Right renal pelvis (tissue), 4 donors: ENCODE data around the gene TRA2B. TPM values are rescaled to one million over a fixed set of nuclear protein-coding genes. Genes with fewer than 3 reads are reported as not detected.

Experiments
- DNase-seq, 4 donors: peaks; one replicate each; pipeline ENCODE4 v3.0.0-alpha.2; 2013; ENCODE audit warnings: low read depth in 4 of 4, low spot score in 3 of 4, missing footprints in 1 of 4
- polyA plus RNA-seq, 4 donors: library from polyadenylated mRNA; unstranded; fragments of 120-200 nt; gene quantifications; one replicate each; pipeline ENCODE4 v1.2.1, GENCODE V29; 2013; ENCODE audit not compliant: insufficient read length in 4 of 4

Gene TRA2B
- polyA plus RNA-seq, 4 donors: 272 to 304 (median 296) TPM

- no peak for DNase-seq
Observed at GRCh38 chr3:185881926-185882325, 55.9 kb downstream of the TRA2B start.

- DNase-seq: no peak
Observed at GRCh38 chr3:185880600-185880999, 57.2 kb downstream of the TRA2B start.

DNA sequence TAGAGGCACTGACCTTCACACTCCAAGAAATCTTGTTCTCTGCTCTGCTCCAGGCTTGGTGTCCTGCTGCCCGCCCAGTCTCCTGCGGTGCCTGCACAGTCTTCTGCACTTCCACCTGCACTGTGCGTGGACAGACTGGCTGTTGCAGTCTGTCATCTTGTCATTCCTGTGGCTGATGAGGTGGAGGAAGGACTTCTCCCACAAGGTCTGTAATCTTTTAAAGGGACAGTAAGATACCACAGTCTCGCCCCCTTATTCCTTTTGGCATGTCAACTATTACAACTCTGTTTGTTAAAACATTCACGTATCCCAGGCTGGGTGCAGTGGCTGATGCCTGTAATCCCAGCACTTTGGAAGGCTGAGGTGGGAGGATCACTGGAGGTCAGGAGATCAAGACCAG lies 58.9 kb downstream of the TRA2B start:
- DNase-seq: no peak

DNA sequence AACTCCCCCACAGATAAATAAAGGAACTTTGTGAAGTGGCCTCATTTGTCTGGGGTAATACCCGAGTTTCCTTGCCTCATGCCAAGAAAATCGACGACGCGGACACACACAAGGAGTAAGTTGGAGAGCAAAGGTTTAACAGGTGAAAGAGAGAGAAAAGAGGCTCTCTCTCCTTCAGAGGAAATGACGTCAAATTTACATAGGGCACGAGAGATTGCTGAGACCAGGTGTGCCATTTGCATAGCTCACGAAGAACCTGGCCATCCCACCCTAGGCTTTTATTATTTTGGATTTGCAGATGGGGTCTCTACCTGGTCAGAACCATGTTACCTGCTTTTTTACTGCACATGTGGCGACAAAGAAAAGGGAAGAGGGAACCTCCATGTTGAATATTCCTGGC lies 63.7 kb downstream of the TRA2B start:
- no peak for DNase-seq

GRCh38 chr3:185867650-185868049 lies 70.2 kb downstream of the TRA2B start:
- DNase-seq: no peak

- no peak for DNase-seq
Observed at GRCh38 chr3:185866995-185867394, 70.8 kb downstream of the TRA2B start.

DNA sequence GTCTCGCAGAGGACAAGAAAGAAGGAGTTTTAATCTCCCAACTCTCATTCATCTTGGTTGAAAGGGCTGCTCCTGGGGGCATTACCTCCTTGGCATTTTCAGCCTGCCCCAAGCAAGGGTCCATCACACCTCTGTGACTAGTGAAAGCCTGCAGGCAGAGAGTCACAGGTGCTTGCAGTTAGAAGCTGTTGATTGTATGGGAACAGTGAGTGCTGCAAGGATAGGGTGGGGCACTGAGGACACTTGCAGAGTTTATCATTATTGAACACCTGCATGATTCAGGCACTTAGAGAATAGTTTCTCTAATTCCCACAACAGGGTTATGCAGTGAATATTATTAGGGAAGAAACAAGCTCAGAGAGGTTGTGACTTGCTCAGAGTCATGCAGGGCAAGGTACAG lies 71.3 kb downstream of the TRA2B start:
- no peak for DNase-seq

Other genes starting within 250 kb of the TRA2B start
- 100 to 1,000 TPM in 1 of 4 donors, 10 to 100 TPM in 3; 88.9 to 109 (median 94.8) TPM for gene IGF2BP2, start 113.0 kb downstream of the TRA2B start, polyA plus RNA-seq
- 10 to 100 TPM; 22.7 to 32.2 (median 26.8) TPM for gene ETV5, start 171.1 kb upstream of the TRA2B start, polyA plus RNA-seq